ENCODE measurements around the gene DACT2.
"Not testable (repeated sequence)": the region's sequence is repeated elsewhere in the genome, so short reads cannot be mapped to it uniquely, and the experiment has no call there.

DACT2 gene

GRCh38 chr6:168268755-168269154 is 50.8 kb downstream of the DACT2 start:
- no peak overlapping the region for H3K4me3 ChIP-seq (ENCODE audit: control insufficient read depth, low read depth, low read length)
- TF ChIP-seq CTCF (conservative IDR thresholded peaks at IDR 0.05; ENCODE audit: control insufficient read depth, insufficient read depth, low read depth, low read length), result no peak
- no peak for DNase-seq (ENCODE audit: low read depth)

- not testable (repeated sequence) for DNase-seq (ENCODE audit: low read depth); H3K4me3 ChIP-seq (ENCODE audit: control insufficient read depth, low read depth, low read length)
Observed at GRCh38 chr6:168267779-168268178, 51.8 kb downstream of the DACT2 start.

- TF ChIP-seq CTCF (conservative IDR thresholded peaks at IDR 0.05; ENCODE audit: control insufficient read depth, insufficient read depth, low read depth, low read length), result no peak
- no peak overlapping the region for H3K4me3 ChIP-seq (ENCODE audit: control insufficient read depth, low read depth, low read length)
- no peak for DNase-seq (ENCODE audit: low read depth)
Observed at GRCh38 chr6:168265827-168266815, 53.5 kb downstream of the DACT2 start.

GRCh38 chr6:168265394-168265793 is 54.2 kb downstream of the DACT2 start:
- H3K4me3 ChIP-seq (ENCODE audit: control insufficient read depth, low read depth, low read length), result no peak overlapping the region
- no peak for TF ChIP-seq CTCF (conservative IDR thresholded peaks at IDR 0.05; ENCODE audit: control insufficient read depth, insufficient read depth, low read depth, low read length)
- no peak for DNase-seq (ENCODE audit: low read depth)

GRCh38 chr6:168264593-168265335 is 54.8 kb downstream of the DACT2 start:
- no peak for TF ChIP-seq CTCF (conservative IDR thresholded peaks at IDR 0.05; ENCODE audit: control insufficient read depth, insufficient read depth, low read depth, low read length)
- no peak for DNase-seq (ENCODE audit: low read depth)

GRCh38 chr6:168263351-168263905 is 56.1 kb downstream of the DACT2 start:
- H3K4me3 ChIP-seq (ENCODE audit: control insufficient read depth, low read depth, low read length), result no peak overlapping the region
- no peak for DNase-seq (ENCODE audit: low read depth)
- no peak for TF ChIP-seq CTCF (conservative IDR thresholded peaks at IDR 0.05; ENCODE audit: control insufficient read depth, insufficient read depth, low read depth, low read length)

More at GRCh38 chr6:168264593-168265335, 54.8 kb downstream of the DACT2 start:
- no peak overlapping the region for H3K4me3 ChIP-seq (ENCODE audit: control insufficient read depth, low read depth, low read length)

GRCh38 chr6:168261234-168261633 is 58.3 kb downstream of the DACT2 start:
- no peak for TF ChIP-seq CTCF (conservative IDR thresholded peaks at IDR 0.05; ENCODE audit: control insufficient read depth, insufficient read depth, low read depth, low read length)
- DNase-seq (ENCODE audit: low read depth), result no peak
- H3K4me3 ChIP-seq (ENCODE audit: control insufficient read depth, low read depth, low read length), result no peak overlapping the region
